CD4-positive, alpha-beta T cell treated with Interleukin-21 for 1 hour (primary cell): ENCODE results near the gene RPS2.
"Not testable (repeated sequence)": the region's sequence is repeated elsewhere in the genome, so short reads cannot be mapped to it uniquely, and the experiment has no call there.

Source experiments
- DNase-seq: peaks from one replicate; pipeline ENCODE4 v3.0.0-alpha.2; 2020

Gene RPS2

DNA sequence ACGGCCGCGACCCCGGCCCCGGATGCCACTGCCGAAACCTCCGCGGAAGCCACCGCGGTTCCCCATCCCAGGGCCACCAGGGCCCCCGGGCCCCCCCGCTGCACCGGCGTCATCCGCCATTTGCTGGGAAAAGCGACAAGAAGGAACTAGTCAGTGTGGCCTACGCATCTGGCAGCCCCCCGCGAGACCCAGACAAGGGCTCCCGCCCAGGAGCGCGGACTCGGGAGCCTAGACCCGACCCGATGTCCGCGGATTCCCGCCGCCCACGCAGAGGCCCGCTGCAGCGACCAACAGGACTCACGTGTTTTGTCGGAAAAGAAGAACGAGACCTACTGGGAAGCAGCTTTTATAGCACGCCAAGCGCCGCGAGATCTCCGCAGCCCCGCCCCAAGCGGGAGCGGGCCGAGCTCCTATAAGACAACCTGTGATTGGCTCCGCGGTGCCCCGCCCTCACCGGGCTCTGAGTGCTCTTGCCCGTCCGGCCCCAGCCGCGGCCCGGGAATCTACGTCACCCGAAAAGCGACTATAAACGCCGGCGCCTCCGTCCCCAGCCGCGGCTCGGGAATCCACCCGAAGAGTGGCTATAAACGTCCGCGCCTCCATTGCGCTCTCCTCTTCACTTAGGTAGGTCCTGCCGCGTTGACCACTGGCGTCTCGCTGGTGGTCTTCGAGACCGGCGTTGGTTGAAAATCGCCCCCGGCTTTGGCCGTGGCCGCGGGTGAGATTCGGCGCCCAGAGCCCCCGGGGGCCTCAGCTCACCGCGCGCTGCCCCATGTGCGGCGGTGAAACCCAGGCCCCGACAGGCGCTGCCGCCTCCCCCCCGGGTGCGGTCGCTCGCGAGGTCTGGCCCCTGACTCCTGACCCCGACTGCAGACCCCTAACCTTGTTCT is at the start of gene RPS2:
TSS of gene RPS2 (minus strand) at position 321 of the 890 bp plus-strand sequence. CDS start at position 120, 201 bp downstream.
- peak; percentile 99 for DNase-seq

DNA sequence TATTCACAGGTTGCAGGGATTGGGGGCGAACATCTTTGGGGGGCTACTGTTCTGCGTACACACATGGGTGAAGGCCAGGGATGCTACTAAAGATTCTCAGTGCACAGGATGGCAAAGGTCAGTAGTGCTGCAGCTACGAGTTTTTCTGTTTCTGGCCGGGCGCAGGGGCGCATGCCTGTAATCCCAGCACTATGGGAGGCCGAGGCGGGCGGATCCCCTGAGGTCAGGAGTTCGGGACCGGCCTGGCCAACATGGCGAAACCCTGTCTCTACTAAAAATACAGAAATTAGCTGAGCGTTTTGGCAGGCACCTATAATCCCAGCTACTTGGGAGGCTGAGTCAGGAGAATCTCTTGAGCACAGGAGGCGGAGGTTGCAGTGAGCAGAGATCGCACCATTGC is 48.9 kb upstream of the RPS2 start:
- DNase-seq, result no peak

DNA sequence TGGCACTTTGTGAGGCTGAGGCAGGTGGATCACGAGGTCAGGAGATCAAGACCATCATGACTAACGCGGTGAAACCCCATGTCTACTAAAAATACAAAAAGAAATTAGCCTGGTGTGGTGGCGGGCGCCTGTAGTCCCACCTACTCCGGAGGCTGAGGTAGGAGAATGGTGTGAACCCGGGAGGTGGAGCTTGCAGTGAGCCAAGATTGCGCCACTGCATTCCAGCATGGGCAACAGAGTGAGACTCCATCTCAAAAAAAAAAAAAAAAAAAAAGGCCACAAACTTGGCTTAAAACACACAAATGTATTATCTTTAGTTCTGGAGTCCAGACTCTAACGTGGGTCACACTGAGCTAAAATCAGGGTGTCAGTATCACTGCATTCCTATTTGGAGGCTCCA is 47.1 kb upstream of the RPS2 start:
- DNase-seq, result not testable (repeated sequence)

DNA sequence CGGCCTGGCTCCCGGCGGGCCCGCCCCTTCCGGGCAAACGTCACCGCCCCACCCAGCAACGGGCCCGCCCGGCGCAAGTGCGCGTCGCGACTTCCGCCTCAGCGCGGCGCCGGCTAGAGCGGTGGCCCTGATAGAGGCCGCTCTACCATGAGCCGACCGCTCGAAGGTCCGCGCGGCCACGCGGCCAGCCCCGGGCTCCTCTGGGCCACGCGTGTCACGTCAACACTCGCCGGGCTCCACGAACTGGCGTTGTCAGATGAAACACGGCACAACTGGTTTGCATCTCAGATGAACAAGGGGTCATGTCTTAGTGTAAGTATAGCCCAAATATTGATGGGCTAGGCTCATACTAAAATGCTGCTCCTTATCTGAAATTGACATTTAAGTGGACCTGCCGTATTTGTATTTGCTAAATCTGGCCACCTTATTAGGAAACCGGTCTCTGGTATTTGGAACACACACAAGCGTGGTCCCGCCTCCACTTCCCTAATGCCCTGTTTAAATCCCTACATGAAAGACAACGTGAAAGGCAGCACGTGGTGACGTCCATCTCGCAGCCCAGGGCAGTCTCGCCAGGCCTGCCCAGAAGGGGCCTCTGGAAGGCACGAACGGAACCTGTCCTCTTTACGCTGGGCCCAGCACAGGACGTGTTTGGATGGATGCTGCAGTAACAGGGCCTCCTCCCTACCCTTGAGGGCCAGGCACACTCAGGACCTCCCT is 45.3 kb upstream of the RPS2 start, which contains the start of gene ZNF598:
TSS of gene ZNF598 (minus strand) at position 31 of the 720 bp plus-strand sequence.
- peak; percentile 80 for DNase-seq

DNA sequence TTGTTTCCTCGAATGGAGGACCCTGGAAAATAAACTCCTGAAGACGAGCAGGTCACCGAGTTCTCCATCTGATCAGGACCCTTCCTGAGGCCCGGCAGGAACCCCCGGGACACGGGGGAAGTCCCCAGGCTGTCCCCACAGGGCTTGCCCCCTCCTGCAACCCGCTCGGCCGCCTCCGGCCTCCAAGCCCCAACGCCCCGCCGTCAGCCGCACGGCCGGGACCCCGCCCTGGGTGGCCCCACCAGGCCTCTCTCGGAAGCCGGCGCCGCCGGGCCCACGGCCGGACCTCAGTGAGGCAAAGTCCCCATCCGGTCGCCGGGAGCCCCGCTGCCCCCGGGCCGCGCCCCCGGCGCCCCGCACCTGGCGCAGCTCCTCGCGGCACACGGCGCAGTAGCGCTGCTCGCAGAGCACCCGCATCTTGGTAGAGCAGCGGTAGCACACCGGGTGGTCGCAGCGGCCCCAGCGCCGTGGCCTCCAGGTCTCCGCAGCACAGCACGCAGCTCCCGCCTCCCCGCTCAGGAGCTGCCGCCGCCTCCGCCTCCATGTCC is 44.6 kb upstream of the RPS2 start:
- no peak for DNase-seq

DNA sequence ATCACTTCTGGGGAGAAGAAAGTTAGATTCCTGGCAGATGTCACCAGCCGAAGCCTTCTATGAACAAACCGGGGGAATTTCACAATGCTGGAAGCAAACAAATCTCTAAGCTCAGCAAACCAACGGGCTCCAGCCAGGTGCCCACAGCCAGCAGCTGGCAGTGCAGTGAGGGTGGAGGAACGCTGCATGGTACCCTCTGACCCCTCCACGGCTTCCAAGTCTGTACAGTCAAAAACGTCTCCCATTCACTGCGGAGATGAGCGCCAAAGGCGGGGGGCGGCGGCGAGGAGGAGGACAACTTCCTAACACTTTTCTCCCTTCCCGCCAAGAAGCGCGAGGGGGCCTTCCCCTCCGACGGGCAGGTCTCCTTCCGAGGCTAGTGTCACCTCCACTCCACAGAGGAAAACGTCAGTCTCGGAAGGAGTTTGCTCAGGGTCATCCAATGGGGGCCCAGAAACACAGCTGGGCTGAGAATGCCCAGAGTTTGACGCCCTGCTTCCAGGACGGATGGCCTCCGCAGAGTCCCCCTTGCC is 44.1 kb upstream of the RPS2 start:
- peak; percentile 34 for DNase-seq

DNA sequence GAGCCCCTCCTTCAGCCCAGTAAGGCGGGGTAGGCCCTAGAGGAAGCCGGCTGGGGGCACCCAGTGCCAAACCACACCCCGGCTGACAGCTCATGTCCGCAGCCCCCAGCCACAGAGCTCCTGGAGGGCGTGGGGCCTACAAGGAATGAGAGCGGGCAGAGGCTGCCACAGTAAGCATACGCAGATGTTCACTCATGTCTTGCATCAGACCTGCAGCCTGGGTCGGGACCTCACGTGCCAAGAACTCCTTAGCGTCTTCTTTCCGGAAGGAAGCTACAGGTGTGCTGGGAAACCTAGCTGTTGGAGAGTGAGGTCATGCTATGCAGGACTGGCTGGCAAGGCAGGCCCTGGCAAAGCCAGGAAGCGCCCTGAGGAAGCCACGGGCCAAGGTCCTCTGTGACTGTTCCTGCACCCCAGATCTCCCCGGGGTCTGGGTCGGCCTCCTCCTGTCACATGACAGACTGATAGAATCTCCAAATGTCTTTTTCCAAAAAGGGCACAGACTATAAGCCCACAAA is 43.4 kb upstream of the RPS2 start:
- DNase-seq, result peak; percentile 33

DNA sequence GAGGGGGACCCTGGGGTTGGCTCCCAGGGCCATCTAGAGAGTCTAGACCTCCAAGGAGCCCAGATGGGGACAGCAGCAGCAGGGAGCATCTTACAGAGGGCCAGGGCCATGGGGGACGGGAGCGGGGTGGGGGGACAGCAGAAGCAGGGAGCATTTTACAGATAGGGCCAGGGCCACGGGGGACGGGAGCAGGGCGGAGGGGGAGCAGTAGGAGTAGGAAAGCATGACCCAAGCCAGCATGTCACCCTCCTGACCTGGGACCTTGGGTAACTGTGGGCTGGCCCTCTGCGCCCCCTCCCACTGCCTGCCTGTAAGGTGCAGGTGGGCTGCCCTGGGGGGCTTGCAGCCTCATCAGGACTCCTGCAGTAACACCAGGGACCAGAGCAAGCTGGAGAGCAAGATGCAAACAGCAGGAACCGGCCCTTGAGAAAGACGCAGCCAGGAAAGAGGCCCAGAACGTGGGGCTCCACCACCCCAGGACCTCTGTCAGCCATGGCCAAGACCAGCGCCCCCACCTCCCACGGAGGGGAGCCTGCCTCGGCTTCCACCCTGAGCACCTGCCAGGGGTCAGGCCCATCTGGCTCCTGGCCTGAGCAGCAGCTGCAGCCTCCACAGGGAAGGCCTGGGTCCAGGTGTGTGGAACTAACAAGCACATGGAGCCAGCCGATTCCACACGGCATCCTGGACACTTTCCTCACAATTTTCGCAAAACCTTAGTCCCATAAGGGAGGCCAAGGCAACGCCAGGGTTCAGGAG is 42.6 kb upstream of the RPS2 start:
- DNase-seq, result no peak

DNA sequence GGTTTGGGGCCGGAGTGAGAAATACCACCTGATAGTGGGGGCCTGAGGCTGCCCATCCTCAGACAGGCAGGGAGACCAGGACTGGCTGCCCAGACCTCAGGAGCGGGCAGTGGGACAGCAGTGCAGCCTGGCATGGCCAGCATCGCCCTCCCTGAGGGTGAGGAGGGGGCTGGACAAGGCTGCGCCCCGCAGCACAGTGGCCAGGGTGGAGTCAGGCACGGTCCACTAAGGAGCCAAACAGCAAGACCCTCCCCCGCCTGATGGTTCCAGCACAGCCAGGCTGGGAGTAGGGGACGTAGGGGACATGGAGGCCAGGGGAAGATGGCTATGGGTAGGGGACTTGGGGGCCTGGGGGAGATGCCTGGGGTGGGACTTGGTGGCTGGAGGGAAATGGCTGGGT is 41.7 kb upstream of the RPS2 start:
- no peak for DNase-seq

DNA sequence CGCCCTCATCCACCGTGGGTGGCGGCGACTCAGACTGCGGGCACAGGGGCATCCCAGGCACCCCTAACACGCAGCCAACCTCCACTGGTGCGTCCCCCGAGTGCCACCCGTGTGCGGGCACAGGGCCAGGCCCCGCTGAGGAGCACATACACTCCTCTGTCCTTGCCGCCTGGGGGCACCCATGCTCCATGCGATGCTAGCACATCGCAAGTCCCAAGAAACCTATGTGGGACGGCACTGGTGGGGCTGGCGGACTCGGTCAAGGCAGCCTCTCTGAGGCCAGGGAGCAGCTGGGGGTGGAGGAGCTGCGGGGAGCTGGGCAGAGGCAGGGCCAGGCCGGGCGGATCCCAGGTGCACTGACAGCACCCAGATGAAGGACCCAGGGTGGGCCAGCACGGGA is 41.0 kb upstream of the RPS2 start:
- no peak for DNase-seq

DNA sequence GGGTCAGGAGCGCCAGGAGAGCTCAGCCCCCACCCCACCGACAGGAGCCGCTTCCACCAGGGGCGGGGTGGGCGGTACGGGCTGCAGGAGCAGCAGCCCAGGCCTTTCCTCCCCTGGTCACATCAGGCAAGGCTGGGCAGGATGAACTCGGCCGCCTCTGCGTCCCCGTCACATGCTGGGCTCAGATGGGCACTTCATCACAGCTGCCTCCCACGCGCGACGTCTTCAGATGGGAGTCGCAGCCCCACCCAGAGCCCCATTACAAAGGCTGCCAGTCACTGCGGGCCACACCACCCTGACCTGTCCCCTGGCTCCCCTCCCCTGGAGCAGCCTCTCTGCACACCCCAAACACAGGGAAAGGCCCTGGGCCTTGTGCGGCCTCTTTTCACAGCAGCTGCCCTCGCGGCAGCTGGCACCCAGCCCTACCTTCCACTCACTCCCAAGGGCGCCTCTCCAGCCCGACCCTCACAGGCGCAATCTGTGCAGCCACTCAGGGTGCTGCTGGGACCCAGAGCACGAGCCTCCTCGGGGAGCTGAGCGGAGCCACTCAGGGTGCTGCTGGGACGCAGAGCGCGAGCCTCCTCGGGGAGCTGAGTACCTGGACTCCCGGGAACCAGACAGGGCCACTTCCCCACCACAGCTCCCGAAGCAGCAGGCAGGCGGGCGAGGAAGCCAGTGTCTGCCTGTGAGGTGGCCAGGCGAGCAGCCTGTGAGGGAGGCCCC is 40.3 kb upstream of the RPS2 start:
- DNase-seq, result no peak

DNA sequence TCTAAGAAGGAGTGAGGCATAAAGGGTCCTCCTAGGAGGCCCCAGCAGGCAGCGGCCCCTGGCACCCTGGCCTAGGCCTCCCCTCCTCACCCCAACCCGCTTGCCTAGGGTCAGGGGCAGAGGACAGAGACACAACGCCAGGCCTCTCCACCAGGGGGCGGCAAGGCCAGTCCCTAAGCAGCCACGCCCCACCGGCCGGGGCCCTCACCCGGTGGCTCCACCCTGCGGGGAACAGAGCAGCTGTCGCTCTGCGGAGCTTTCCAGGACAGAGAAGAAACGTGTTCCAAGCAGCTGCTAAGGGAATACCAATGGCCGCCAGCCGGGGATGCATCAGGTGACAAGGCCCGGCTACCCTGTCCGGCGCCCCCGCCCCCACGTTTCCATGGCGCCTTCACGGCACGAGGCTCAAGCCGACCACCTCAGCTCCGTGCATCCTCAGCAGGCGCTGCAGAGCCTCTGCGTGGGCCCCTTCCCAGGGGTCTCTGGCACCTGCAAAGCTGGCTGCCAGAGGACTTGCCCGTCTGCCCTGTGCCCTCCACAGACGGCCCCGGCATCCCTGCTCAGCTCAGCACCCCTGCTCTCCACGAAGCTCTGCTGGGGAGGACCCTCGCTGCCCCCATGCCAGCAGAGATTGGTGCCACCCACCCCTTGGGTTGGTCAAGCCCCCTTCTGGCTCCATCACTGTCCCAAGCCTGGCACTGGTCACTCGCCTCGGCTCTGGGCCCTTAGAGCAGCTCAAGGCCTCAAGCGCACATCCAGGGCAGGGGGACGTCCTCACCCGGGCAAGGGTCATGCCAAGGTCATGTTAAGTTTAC is 39.4 kb upstream of the RPS2 start:
- peak; percentile 86 for DNase-seq

DNA sequence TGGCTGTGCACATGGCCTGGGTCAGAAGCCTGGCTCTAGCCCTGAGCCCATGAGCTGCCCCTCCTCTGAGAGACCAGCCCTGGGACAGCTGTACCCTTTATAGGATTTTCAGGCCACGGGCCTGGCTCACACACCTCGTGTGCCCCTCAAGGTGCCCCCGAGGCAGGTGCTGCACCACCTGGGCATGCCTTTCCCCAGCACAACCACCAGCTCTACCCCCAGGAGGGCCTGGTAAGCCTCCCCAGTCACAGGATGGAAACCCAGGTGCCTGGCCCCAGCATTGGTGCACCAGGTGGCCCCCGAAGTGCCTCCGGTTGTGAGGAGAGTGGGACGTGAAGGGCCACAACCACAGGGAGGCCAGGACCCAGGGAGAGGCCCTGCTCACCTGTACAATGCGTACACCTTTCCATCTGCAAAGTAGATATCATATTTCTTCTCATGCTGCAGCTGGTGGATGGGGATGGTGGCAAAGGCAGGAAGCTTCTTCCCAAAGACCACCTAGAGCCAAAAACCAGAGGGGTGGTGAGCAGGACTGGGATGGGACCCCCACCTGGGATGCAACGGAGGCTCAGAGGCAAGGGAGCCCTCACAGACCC is 38.7 kb upstream of the RPS2 start:
- no peak for DNase-seq

DNA sequence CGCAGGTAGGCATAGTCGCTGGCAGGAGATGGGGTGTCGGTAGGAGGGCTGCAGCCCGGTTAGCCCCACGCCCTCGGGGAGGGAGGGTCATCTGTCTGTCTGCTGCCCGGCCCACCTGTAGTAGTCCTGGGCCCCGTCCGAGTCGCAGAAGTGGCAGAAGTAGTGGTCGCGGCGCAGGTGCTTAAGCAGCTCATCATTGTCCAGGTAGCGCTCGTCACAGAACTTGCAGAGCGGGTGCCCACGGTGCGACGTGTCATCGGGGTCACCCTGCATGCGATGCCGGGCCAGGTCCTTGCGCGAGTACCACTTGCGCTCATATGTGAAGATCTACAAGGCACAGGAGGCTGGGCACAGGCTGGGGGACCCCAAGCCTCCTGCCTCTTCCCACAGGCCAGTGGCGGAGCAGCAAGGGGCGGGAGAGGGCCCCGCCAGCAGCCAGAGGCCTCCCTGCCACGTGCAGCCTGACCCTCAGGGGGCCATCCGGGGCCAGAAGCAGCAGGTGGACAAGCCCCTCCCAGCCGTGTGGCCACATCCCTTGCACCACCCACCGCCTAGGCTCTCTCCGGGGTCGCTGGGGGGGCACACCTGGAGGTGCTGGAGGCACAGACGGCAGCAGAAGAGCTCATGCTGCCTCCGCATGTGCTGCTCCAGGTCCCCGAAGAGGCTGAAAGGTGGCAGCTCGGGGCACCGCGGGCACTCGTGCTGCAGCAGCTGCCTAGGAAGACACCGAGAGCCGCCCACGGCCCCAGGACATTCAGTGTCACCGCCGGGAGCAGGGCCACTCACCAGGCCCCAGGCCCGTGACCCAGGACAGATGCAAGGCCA is 38.0 kb upstream of the RPS2 start:
- DNase-seq, result no peak

DNA sequence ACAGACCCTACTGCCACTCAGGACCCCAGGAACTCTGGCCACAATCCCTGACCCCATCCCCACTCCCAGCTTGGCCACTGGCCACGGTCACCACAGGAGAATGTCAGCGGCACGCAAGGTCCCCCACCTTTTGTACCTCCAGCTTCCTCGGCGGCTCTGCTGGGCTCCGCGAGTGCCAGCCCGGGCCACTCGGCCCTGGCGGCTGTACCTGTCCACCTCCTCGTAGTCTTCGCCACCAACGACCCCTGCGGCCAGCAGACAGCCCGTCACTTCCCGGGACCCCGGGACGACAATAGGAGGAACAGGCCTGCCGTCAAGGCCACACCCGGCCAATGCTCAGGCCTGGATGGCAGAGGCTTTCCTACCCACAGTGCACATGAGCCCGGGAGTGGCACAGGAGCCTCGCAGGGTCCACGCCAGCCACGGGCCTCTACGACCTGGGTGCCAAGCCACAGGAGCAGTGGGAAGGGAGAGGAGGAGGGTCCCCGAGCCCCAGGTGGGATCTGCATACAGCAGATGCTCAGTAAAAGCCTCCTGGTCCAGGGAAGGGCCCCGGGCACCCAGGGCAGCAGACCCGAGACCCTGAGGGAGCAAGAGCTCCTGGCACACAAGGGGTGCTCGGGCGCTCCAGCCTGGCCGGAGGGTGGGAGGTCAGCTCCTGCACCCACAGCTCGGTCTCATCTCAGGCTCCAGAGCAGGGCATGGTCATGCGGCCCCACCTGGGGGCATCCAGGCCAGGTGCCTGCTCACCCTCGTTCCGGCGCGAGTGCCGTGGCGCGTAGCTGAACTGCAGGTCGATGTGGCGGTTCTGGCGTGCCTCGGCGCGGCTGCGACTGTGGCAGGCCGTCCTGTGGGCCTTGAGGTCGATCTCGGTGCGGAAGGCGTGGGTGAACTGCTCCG is 37.1 kb upstream of the RPS2 start:
- DNase-seq, result no peak

DNA sequence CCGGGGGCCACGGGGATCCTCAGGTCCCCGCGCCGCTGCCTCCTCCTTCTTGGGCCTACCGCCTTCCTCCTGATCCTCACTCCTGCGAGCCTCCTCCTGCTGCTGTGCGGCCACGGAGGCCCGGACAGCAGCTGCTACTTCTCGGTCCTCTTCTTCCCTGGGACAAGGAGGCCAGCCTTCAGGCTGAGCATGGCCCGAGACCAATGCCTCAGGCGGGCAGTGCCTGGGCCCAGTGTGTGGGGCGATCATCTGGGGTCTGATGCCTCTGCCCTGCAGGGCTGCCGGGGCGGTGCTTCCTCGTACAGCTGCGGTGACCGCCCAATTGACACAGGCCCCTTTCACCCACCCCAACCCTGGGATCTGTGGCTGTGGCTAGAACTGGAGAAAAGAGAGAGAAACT is 36.4 kb upstream of the RPS2 start:
- DNase-seq, result no peak

DNA sequence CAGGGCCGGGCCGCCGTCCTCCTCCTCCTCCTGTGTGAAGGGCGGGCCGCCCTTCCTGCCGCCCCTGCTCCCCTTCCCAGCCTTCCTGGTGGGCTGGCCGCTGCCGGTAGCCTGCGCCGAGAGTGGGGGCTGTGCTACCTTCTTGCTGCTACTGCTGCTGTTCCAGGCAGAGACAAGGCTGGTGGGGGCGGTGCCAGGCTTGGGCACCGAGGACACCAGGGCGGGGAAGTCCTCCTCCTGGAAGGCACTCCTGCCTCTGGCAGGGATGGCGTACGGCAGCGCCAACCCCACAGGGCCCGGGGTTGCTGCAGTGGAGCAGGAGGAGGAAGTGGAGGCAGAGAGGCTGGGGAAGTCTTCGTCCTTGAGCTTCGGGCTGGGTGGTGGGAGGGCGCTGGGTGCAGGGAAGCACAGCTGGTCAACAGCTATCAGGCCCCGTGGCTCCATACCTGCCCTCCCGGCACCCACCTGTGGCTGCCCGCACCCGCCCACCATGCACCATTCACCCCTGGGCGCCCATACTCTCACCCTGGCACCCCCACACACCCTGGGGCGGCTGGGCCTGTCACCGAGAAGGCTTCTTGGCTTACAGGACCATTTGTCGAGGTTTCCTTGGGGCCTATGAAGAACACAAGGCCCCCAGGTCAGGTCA is 35.4 kb upstream of the RPS2 start:
- no peak for DNase-seq
